Liver (tissue), 3 donors: ENCODE measurements around the gene APOL2.
"Not testable (repeated sequence)": the region's sequence is repeated elsewhere in the genome, so short reads cannot be mapped to it uniquely, and the experiment has no call there.

Experiments
- EGR1 ChIP-seq, 2 donors: IDR thresholded peaks; 2 replicates each; pipeline ENCODE4 v1.6.1; 2016 to 2018; ENCODE audit warnings: antibody characterized with exemption in 2 of 2, low read depth in 2 of 2
- FOXA1 ChIP-seq: IDR thresholded peaks from 2 replicates; pipeline ENCODE4 v1.6.1; 2016; ENCODE audit warnings: antibody characterized with exemption
- GABPA ChIP-seq, 2 donors: IDR thresholded peaks in 1 of 2; conservative IDR thresholded peaks in 1 of 2; 2 replicates each; pipeline ENCODE4 v1.6.1; 2016; ENCODE audit warnings: antibody characterized with exemption in 2 of 2, mild to moderate bottlenecking in 1 of 2, moderate library complexity in 1 of 2
- JUND ChIP-seq, 2 donors: IDR thresholded peaks; 2 replicates each; pipeline ENCODE4 v1.6.1; 2016; ENCODE audit warnings: antibody characterized with exemption in 2 of 2
- RAD21 ChIP-seq, 2 donors: IDR thresholded peaks; 2 replicates each; pipeline ENCODE4 v1.6.1; 2016; ENCODE audit warnings: antibody characterized with exemption in 2 of 2, mild to moderate bottlenecking in 2 of 2
- RXRA ChIP-seq, 2 donors: IDR thresholded peaks; 2 replicates each; pipeline ENCODE4 v1.6.1; 2017 to 2018; ENCODE audit warnings: antibody characterized with exemption in 2 of 2, mild to moderate bottlenecking in 1 of 2
- SP1 ChIP-seq: IDR thresholded peaks from 2 replicates; pipeline ENCODE4 v1.6.1; 2018; ENCODE audit warnings: antibody characterized with exemption, mild to moderate bottlenecking
- TAF1 ChIP-seq: conservative IDR thresholded peaks from 2 replicates; pipeline ENCODE4 v1.6.1; 2016; ENCODE audit warnings: antibody characterized with exemption, mild to moderate bottlenecking
- YY1 ChIP-seq: IDR thresholded peaks from 2 replicates; pipeline ENCODE4 v1.6.1; 2016; ENCODE audit warnings: antibody characterized with exemption, mild to moderate bottlenecking
- TF ChIP-seq, protein P1 (sequence below): fragments of 150-350 bp; IDR thresholded peaks from 2 replicates; pipeline ENCODE4 v1.5.1; 2017; ENCODE audit warnings: improper control_type of control experiment, low read depth, low read length; ENCODE audit not compliant: missing input control
- TF ChIP-seq, protein P2 (sequence below): IDR thresholded peaks from 2 replicates; pipeline ENCODE4 v1.6.1; 2016; ENCODE audit warnings: antibody characterized with exemption
- TF ChIP-seq, protein P3 (sequence below): IDR thresholded peaks from 2 replicates; pipeline ENCODE4 v1.6.1; 2016; ENCODE audit warnings: antibody characterized with exemption
- TF ChIP-seq, protein P4 (sequence below): IDR thresholded peaks from 2 replicates; pipeline ENCODE4 v1.6.1; 2016; ENCODE audit warnings: antibody characterized with exemption, mild to moderate bottlenecking
- TF ChIP-seq, protein P5 (sequence below): IDR thresholded peaks from 2 replicates; pipeline ENCODE4 v1.6.1; 2016; ENCODE audit warnings: antibody characterized with exemption
- donor health status: healthy.
- donor health status: healthy.

DNA sequence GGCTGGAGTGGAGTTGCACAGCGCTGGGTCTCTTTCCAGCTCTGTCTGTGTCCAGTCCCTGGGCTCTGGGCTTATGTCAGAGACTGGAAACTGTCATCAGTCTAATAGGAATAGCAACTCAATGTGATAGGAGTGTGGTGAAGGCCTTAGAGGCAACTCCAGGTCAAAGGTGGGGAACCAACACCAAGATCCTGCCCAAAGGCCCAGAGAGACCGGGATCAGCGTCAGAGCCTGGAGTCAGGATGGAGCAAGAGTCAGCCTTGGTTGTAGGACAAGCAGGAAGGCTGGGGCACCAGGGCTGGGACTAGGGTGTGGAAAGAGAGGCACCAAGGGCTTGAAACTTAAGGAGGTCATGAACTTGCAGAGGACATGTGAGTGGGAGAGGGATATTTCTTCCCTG is 23.0 kb upstream of the APOL2 start:
- TF ChIP-seq, protein P1, sequence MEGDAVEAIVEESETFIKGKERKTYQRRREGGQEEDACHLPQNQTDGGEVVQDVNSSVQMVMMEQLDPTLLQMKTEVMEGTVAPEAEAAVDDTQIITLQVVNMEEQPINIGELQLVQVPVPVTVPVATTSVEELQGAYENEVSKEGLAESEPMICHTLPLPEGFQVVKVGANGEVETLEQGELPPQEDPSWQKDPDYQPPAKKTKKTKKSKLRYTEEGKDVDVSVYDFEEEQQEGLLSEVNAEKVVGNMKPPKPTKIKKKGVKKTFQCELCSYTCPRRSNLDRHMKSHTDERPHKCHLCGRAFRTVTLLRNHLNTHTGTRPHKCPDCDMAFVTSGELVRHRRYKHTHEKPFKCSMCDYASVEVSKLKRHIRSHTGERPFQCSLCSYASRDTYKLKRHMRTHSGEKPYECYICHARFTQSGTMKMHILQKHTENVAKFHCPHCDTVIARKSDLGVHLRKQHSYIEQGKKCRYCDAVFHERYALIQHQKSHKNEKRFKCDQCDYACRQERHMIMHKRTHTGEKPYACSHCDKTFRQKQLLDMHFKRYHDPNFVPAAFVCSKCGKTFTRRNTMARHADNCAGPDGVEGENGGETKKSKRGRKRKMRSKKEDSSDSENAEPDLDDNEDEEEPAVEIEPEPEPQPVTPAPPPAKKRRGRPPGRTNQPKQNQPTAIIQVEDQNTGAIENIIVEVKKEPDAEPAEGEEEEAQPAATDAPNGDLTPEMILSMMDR, result not testable (repeated sequence)
- TF ChIP-seq, protein P2, sequence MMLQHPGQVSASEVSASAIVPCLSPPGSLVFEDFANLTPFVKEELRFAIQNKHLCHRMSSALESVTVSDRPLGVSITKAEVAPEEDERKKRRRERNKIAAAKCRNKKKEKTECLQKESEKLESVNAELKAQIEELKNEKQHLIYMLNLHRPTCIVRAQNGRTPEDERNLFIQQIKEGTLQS, result not testable (repeated sequence)
- TF ChIP-seq, protein P3, sequence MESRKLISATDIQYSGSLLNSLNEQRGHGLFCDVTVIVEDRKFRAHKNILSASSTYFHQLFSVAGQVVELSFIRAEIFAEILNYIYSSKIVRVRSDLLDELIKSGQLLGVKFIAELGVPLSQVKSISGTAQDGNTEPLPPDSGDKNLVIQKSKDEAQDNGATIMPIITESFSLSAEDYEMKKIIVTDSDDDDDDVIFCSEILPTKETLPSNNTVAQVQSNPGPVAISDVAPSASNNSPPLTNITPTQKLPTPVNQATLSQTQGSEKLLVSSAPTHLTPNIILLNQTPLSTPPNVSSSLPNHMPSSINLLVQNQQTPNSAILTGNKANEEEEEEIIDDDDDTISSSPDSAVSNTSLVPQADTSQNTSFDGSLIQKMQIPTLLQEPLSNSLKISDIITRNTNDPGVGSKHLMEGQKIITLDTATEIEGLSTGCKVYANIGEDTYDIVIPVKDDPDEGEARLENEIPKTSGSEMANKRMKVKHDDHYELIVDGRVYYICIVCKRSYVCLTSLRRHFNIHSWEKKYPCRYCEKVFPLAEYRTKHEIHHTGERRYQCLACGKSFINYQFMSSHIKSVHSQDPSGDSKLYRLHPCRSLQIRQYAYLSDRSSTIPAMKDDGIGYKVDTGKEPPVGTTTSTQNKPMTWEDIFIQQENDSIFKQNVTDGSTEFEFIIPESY, result not testable (repeated sequence)
- TF ChIP-seq, protein P4, sequence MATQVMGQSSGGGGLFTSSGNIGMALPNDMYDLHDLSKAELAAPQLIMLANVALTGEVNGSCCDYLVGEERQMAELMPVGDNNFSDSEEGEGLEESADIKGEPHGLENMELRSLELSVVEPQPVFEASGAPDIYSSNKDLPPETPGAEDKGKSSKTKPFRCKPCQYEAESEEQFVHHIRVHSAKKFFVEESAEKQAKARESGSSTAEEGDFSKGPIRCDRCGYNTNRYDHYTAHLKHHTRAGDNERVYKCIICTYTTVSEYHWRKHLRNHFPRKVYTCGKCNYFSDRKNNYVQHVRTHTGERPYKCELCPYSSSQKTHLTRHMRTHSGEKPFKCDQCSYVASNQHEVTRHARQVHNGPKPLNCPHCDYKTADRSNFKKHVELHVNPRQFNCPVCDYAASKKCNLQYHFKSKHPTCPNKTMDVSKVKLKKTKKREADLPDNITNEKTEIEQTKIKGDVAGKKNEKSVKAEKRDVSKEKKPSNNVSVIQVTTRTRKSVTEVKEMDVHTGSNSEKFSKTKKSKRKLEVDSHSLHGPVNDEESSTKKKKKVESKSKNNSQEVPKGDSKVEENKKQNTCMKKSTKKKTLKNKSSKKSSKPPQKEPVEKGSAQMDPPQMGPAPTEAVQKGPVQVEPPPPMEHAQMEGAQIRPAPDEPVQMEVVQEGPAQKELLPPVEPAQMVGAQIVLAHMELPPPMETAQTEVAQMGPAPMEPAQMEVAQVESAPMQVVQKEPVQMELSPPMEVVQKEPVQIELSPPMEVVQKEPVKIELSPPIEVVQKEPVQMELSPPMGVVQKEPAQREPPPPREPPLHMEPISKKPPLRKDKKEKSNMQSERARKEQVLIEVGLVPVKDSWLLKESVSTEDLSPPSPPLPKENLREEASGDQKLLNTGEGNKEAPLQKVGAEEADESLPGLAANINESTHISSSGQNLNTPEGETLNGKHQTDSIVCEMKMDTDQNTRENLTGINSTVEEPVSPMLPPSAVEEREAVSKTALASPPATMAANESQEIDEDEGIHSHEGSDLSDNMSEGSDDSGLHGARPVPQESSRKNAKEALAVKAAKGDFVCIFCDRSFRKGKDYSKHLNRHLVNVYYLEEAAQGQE, result not testable (repeated sequence)
- TF ChIP-seq YY1; TAF1; GABPA (IDR thresholded peaks at IDR 0.05 in 1 of 2, conservative IDR thresholded peaks at IDR 0.05 in 1 of 2); RAD21 (IDR thresholded peaks at IDR 0.05); RXRA (IDR thresholded peaks at IDR 0.05); JUND (IDR thresholded peaks at IDR 0.05); SP1; EGR1 (IDR thresholded peaks at IDR 0.05; ENCODE audit: low read depth in 2 of 2); FOXA1: not testable (repeated sequence)
- TF ChIP-seq, protein P5, sequence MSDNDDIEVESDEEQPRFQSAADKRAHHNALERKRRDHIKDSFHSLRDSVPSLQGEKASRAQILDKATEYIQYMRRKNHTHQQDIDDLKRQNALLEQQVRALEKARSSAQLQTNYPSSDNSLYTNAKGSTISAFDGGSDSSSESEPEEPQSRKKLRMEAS, result not testable (repeated sequence)
